GM18505 (cell line): ENCODE measurements around the gene TMEM132E.

Experiments used
- ATAC-seq: cut with Tn5 transposase; IDR thresholded peaks from one replicate; pipeline ENCODE4 v1.9.1; 2021; ENCODE audit not compliant: unreplicated experiment
- POLR2A ChIP-seq: IDR thresholded peaks from 4 replicates; pipeline ENCODE4 v1.6.1; 2011; ENCODE audit warnings: borderline replicate concordance; ENCODE audit not compliant: insufficient read depth, insufficient read length; ENCODE audit errors: extremely low read depth

The TMEM132E gene

DNA sequence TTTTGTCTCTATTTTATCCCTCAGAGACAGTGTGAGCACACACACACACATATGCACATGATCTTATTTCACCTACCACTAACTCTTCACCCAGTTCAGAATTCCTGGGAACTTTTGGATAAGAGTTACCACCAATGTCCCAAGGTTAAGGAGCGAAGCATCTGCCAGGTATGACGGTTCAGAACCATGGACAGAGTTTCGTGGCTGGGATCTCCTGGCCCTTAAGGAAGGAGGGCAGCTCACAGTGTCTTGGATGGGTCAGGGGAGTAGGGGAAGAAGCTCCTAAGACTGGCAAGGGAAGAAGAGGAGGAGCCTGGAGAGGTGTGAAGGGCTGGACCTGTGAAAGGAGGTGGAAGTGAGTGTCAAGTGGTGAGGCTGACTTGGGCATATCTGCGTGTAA lies 23.0 kb upstream of the TMEM132E start:
- no peak for TF ChIP-seq POLR2A
- ATAC-seq = no peak

DNA sequence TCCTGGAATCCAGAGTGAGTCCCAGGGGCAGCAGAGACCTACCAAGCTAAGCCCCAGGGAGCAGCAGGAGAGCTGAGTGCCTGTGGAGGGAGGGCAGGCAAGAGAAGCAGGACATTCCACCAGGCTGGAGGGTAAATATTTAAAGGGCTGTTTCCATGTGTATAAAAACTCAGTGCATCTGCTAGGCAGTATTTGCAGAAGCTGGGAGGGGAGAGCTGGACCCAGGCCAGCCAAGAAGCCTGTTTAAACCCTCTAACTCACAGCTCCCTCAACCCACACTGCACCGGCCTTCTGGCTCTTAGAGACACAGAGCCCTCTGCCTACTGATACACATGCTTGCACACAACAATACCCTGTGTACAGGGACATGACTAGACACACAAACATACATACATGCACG lies 22.5 kb upstream of the TMEM132E start:
- TF ChIP-seq POLR2A = no peak
- ATAC-seq = no peak

DNA sequence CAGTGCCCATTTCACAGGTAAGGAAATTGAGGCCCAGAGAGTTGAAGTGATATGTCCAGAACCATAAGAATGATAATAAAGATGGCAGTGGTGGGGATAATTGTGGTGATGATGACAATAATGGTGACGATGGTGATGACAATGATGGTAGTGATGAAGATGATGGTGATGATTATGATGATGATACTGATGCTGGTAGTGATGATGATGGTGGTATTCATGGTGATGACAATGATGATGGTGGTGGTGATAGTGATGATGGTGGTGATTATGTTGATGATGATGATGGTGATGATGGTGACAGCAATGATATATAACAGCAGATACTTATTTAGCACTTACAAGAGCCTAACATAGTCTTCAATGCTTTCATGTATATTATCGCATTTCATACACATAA lies 18.1 kb upstream of the TMEM132E start:
- no peak for TF ChIP-seq POLR2A
- ATAC-seq = no peak

- ATAC-seq = no peak
- TF ChIP-seq POLR2A = no peak
These were observed 17.0 kb upstream of the TMEM132E start for GRCh38 chr17:34562387-34562786.

GRCh38 chr17:34565713-34566112 lies 13.7 kb upstream of the TMEM132E start:
- no peak for TF ChIP-seq POLR2A
- ATAC-seq = no peak

- TF ChIP-seq POLR2A = no peak
- ATAC-seq = no peak
These were observed 13.2 kb upstream of the TMEM132E start for GRCh38 chr17:34566201-34566600.

- no peak for TF ChIP-seq POLR2A
- no peak for ATAC-seq
These were observed 12.5 kb upstream of the TMEM132E start for GRCh38 chr17:34566873-34567272.

- TF ChIP-seq POLR2A = no peak
- no peak for ATAC-seq
These were observed 11.5 kb upstream of the TMEM132E start for GRCh38 chr17:34567691-34568465.

GRCh38 chr17:34568953-34569352 lies 10.4 kb upstream of the TMEM132E start:
- no peak for ATAC-seq
- no peak for TF ChIP-seq POLR2A

DNA sequence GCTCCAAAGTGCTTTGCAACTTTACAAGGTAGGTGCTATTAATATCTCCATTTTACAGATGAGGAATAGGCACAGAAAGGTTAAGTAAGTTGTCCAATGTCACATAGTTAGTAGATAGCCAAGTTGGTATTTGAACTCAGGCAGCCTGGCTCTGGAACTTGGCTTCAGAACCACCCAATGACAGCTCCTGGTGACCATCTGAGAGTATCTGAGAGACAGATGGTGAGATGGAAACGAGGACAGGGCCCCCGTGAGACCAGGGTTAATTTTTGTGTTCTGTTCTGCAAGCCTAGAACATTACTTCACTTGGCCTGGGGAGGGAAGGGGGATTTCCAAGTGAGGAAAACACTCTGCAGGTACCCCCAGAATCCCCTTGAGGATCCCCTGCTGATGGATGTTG lies 9.8 kb upstream of the TMEM132E start:
- no peak for ATAC-seq
- TF ChIP-seq POLR2A = no peak

- no peak for ATAC-seq
- no peak for TF ChIP-seq POLR2A
These were observed 8.9 kb upstream of the TMEM132E start for GRCh38 chr17:34570506-34570905.

DNA sequence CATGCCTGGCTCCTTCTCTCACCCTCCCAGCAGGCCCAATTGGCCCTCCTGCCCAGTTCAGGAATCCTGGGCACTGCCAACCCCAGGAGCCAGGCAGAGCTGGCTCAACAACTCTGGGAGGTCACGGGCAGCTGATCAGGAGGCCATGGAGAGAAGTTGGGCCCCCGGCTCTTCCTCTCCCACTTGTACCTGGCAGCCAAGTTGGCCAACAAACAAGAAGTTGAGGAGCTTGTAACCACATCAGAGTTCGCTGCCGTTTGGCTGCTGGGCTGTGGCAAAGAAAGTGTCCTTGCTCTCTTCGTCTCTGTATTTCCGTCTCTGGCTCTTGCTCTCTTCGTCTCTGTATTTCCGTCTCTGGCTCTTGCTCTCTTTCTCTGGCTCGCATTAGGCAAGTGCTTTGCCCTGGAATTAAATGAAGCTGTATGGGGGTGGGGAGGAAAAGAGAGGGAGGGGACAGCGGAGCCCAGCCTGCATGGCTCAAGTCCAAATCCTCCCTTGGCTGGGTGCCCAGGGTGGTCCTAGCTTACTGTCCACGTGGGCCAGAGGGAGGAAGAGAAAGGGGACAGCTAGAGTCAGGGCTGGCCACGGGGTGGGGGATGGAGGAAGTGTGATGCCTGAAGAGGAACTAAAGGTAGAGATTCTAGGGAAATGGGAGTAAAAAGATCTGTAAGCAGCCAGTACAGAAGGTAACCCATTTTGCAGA lies 7.8 kb upstream of the TMEM132E start:
- no peak for ATAC-seq
- no peak for TF ChIP-seq POLR2A

- no peak for TF ChIP-seq POLR2A
- ATAC-seq = no peak
These were observed 6.9 kb upstream of the TMEM132E start for GRCh38 chr17:34572483-34572882.

DNA sequence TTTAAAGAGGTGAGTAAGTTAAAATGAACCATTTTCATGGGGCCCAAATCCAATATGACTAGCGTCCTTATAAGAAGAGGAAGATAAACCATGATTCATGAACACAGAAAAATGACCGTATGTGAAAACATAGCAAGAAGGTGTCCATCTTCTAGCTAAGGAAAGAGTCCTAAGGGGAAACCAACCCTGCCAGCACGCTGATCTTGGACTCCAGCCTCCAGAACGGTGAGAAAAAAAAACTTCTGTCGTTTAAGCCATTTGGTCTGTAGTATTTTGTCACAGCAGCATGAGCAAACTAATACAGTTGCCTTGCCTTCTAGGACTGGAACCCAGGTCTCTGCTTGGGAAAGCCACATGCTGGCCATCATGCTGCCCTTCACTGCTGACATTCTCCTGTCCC lies 4.2 kb upstream of the TMEM132E start:
- ATAC-seq = no peak
- no peak for TF ChIP-seq POLR2A
